Breast epithelium (tissue), 3 donors: ENCODE data around the gene SLFN13.

ENCODE experiments used
- CTCF ChIP-seq, 3 donors: fragments of 450-650 bp; IDR thresholded peaks; one replicate each; pipeline ENCODE4 v1.5.1; 2016 to 2017; ENCODE audit warnings: antibody characterized with exemption in 3 of 3, mild to moderate bottlenecking in 3 of 3, moderate library complexity in 3 of 3
- POLR2A ChIP-seq: fragments of 450-650 bp; IDR thresholded peaks from one replicate; pipeline ENCODE4 v1.6.1; 2016; ENCODE audit warnings: antibody characterized with exemption, mild to moderate bottlenecking, moderate library complexity
- POLR2AphosphoS5 ChIP-seq, 3 donors: sonication (generic); formaldehyde crosslinking; IDR thresholded peaks; one replicate each; pipeline ENCODE4 v1.6.1; 2017; ENCODE audit warnings: antibody characterized with exemption in 3 of 3

DNA sequence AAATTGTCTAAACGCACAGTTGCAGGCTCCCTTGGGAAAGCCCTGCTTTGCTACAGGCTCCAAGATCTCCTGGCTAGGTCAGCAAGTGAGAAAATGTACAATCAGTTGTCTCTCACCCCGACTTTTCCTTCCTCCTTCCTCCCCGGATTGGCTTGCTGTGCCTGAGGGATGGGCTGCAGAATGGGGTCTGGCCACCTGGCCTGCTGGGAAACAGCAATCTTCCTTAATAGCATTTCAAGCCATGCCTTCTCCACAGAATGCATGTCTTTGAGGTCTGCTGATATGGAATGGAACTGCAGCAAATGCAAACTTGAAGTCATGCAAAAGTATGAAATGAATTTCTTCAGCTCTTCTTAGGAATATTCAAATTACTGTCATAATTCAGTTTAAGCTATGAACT, 42.9 kb upstream of the SLFN13 start:
- TF ChIP-seq CTCF (IDR thresholded peaks at IDR 0.05) (no peak), POLR2AphosphoS5 (IDR thresholded peaks at IDR 0.05) (no peak), POLR2A (no peak)
